Ishikawa (cell line): Measurements from ENCODE around the gene HBE1.

ENCODE experiments used
- CEBPB ChIP-seq: IDR thresholded peaks from 2 replicates; pipeline ENCODE4 v1.6.1; 2012
- CREB1 ChIP-seq: IDR thresholded peaks from 2 replicates; pipeline ENCODE4 v1.6.1; 2012; ENCODE audit warnings: low read depth
- EGR1 ChIP-seq: IDR thresholded peaks from 2 replicates; pipeline ENCODE4 v1.6.1; 2012
- EP300 ChIP-seq: IDR thresholded peaks from 2 replicates; pipeline ENCODE4 v1.6.1; 2012; ENCODE audit warnings: borderline replicate concordance
- FOXM1 ChIP-seq: IDR thresholded peaks from 2 replicates; pipeline ENCODE4 v1.6.1; 2012; ENCODE audit warnings: low read depth, borderline replicate concordance
- MAX ChIP-seq: IDR thresholded peaks from 2 replicates; pipeline ENCODE4 v1.6.1; 2012
- NFIC ChIP-seq: IDR thresholded peaks from 2 replicates; pipeline ENCODE4 v1.6.1; 2012
- RAD21 ChIP-seq: IDR thresholded peaks from 2 replicates; pipeline ENCODE4 v1.6.1; 2012; ENCODE audit warnings: low read depth
- REST ChIP-seq: IDR thresholded peaks from 2 replicates; pipeline ENCODE4 v1.6.1; 2012; ENCODE audit warnings: low read depth, mild to moderate bottlenecking
- TAF1 ChIP-seq: IDR thresholded peaks from 2 replicates; pipeline ENCODE4 v1.6.1; 2012; ENCODE audit warnings: low read depth, mild to moderate bottlenecking
- TCF12 ChIP-seq: IDR thresholded peaks from 2 replicates; pipeline ENCODE4 v1.6.1; 2012; ENCODE audit warnings: low read depth
- TEAD4 ChIP-seq: IDR thresholded peaks from 2 replicates; pipeline ENCODE4 v1.6.1; 2012
- USF1 ChIP-seq: IDR thresholded peaks from 2 replicates; pipeline ENCODE4 v1.6.1; 2012
- YY1 ChIP-seq: IDR thresholded peaks from 2 replicates; pipeline ENCODE4 v1.6.1; 2012; ENCODE audit warnings: low read depth
- ZBTB7A ChIP-seq: IDR thresholded peaks from 2 replicates; pipeline ENCODE4 v1.6.1; 2012; ENCODE audit warnings: low read depth

The HBE1 gene

GRCh38 chr11:5267033-5267563, 2.6 kb downstream of the HBE1 start:
- TF ChIP-seq FOXM1 = no peak
- no peak for TF ChIP-seq MAX
- TF ChIP-seq ZBTB7A = no peak
- TF ChIP-seq REST = no peak
- no peak for TF ChIP-seq NFIC
- no peak for TF ChIP-seq RAD21
- no peak for TF ChIP-seq EP300
- no peak for TF ChIP-seq CREB1

- TF ChIP-seq FOXM1 = no peak
- TF ChIP-seq USF1 = no peak
- no peak for TF ChIP-seq EP300
- no peak for TF ChIP-seq TEAD4
- TF ChIP-seq RAD21 = no peak
- TF ChIP-seq YY1 = no peak
- TF ChIP-seq REST = no peak
- TF ChIP-seq TAF1 = no peak
- no peak for TF ChIP-seq MAX
- TF ChIP-seq NFIC = no peak
- no peak for TF ChIP-seq ZBTB7A
- no peak for TF ChIP-seq TCF12
- TF ChIP-seq EGR1 = no peak
- TF ChIP-seq CEBPB = no peak
- TF ChIP-seq CREB1 = no peak
Observed at GRCh38 chr11:5266609-5267008, 3.1 kb downstream of the HBE1 start.

GRCh38 chr11:5265832-5266231, 3.9 kb downstream of the HBE1 start:
- TF ChIP-seq TAF1 = no peak
- no peak for TF ChIP-seq EP300
- TF ChIP-seq EGR1 = no peak
- TF ChIP-seq TEAD4 = no peak

GRCh38 chr11:5258543-5259262, 11.0 kb downstream of the HBE1 start:
- TF ChIP-seq REST (no peak), USF1 (no peak), TCF12 (no peak), EP300 (no peak), TEAD4 (no peak), CREB1 (no peak), RAD21 (no peak), FOXM1 (no peak), CEBPB (no peak), YY1 (no peak), TAF1 (no peak), EGR1 (no peak), NFIC (no peak), ZBTB7A (no peak), MAX (no peak)
